K562 (cell line): ENCODE results near the gene CCDC50. TPM values are rescaled to one million over a fixed set of nuclear protein-coding genes. Genes with fewer than 3 reads are reported as not detected.
A peak's percentile ranks its signal among the peaks of the same experiment; 100 is the strongest.

Experiments used
- ATAC-seq: fragments of 200-7000 bp; cut with Tn5 transposase; 3 replicates; pipeline ENCODE4 v1.9.1; 2020; ENCODE audit warnings: moderate library complexity
- BruUV-seq: library from RNA; stranded (reverse); fragments of 400-500 nt; replicated peaks from 2 replicates; lab custom pipeline; 2021; lab: Mats Ljungman, UMichigan
- CTCF ChIA-PET: fragments of 300-600 bp; formaldehyde crosslinking; extraction: SDS; loops from one replicate; lab custom pipeline; 2021; ENCODE audit warnings: low intra/inter-chr PET ratio; lab: Yijun Ruan, JAX
- POLR2A ChIA-PET: fragments of 300-600, 350-650 bp; sonication (Branson Sonifier 250); formaldehyde crosslinking; extraction: SDS; loops from one replicate; lab custom pipeline; 2021; ENCODE audit warnings: antibody characterized with exemption, inconsistent platforms; lab: Yijun Ruan, JAX
- DNase-seq, 4 experiments: peaks; one replicate each; pipeline versions ENCODE4 v3.0.0 to v3.0.0-alpha.2; 2011 to 2018; ENCODE audit warnings: low spot score in 3 of 4, mixed read lengths in 3 of 4; ENCODE audit errors: extremely low read depth in 1 of 4
- FAIRE-seq: peaks from 2 replicates; lab custom pipeline; 2011; peaks lifted over from hg19 to GRCh38; lab: Jason Lieb, UNC
- H2AFZ ChIP-seq: 2 replicates; pipeline ENCODE4 v1.6.0; 2011; ENCODE audit warnings: low read depth, low read length, control low read depth, inconsistent platforms
- H3K27ac ChIP-seq: fragments of 200-600 bp; 3 replicates; pipeline ENCODE4 v1.8.0; 2011; ENCODE audit warnings: low read depth, mild to moderate bottlenecking, control low read depth, inconsistent platforms, low read length, moderate library complexity, mixed read lengths; ENCODE audit errors: extremely low read depth
- H3K27me3 ChIP-seq, 2 experiments: fragments of 300-600 bp in 1 of 2; 2 replicates in 1 of 2; 3 replicates in 1 of 2; pipeline versions ENCODE4 v1.6.0 to v1.8.0; 2011; ENCODE audit warnings: inconsistent platforms in 2 of 2, low read length in 2 of 2, mild to moderate bottlenecking in 1 of 2, mixed read lengths in 1 of 2, moderate library complexity in 1 of 2; ENCODE audit not compliant: control insufficient read depth in 2 of 2, insufficient read depth in 2 of 2
- H3K36me3 ChIP-seq: fragments of 300-600 bp; 3 replicates; pipeline ENCODE4 v1.8.0; 2011; ENCODE audit warnings: mild to moderate bottlenecking, low read length, inconsistent platforms; ENCODE audit not compliant: control insufficient read depth, insufficient read depth
- H3K4me1 ChIP-seq, 2 experiments: fragments of 200-600 bp in 1 of 2; replicated peaks in 1 of 2; 2 replicates in 1 of 2; 3 replicates in 1 of 2; pipeline versions ENCODE4 v1.5.1 to v1.8.0; 2011; ENCODE audit warnings: inconsistent platforms in 2 of 2, low read length in 2 of 2, mild to moderate bottlenecking in 1 of 2, mixed read lengths in 1 of 2, moderate library complexity in 1 of 2; ENCODE audit not compliant: control insufficient read depth in 2 of 2, insufficient read depth in 2 of 2
- H3K4me2 ChIP-seq: 2 replicates; pipeline ENCODE4 v1.6.1; 2011; ENCODE audit warnings: low read length, control low read depth, inconsistent platforms, mixed read lengths; ENCODE audit not compliant: insufficient read depth
- H3K4me3 ChIP-seq: fragments of 200-600 bp; sonication (generic), shearing (Covaris generic); 2 replicates; pipeline ENCODE4 v1.5.1; 2016; ENCODE audit warnings: control low read depth, inconsistent platforms
- H3K79me2 ChIP-seq: fragments of 200-600 bp; 3 replicates; pipeline ENCODE4 v1.8.0; 2011; ENCODE audit warnings: low read length, inconsistent platforms; ENCODE audit not compliant: control insufficient read depth, insufficient read depth
- H3K9ac ChIP-seq, 2 experiments: 2 replicates each; pipeline versions ENCODE4 v1.6.0 to v1.6.1; 2011; ENCODE audit warnings: low read depth in 2 of 2, low read length in 2 of 2, control low read depth in 1 of 2, inconsistent platforms in 1 of 2, mild to moderate bottlenecking in 1 of 2, mixed read lengths in 1 of 2; ENCODE audit not compliant: insufficient read depth in 1 of 2
- H3K9me1 ChIP-seq: one replicate; pipeline ENCODE4 v1.6.0; 2011; ENCODE audit warnings: inconsistent platforms, mild to moderate bottlenecking, low read length, moderate library complexity; ENCODE audit not compliant: control insufficient read depth, insufficient read depth
- H3K9me3 ChIP-seq: replicated peaks from 2 replicates; pipeline ENCODE4 v1.5.1; 2011; ENCODE audit warnings: low read depth, low read length, inconsistent platforms; ENCODE audit not compliant: control insufficient read depth, insufficient read depth
- H4K20me1 ChIP-seq: replicated peaks from 2 replicates; pipeline ENCODE4 v1.6.1; 2011; ENCODE audit warnings: low read length, inconsistent platforms, mixed read lengths; ENCODE audit not compliant: control insufficient read depth, insufficient read depth
- ARID1B ChIP-seq: fragments of 450-650 bp; IDR thresholded peaks from 2 replicates; pipeline ENCODE4 v1.6.1; 2016; ENCODE audit warnings: antibody characterized with exemption, mild to moderate bottlenecking, inconsistent platforms
- ARID3A ChIP-seq: IDR thresholded peaks from 2 replicates; pipeline ENCODE4 v1.6.1; 2012; ENCODE audit warnings: low read depth, low read length, improper control_type of control experiment, borderline replicate concordance
- CBFB ChIP-seq: sonication (generic); formaldehyde crosslinking; IDR thresholded peaks from 2 replicates; pipeline ENCODE4 v1.4.0; 2020; ENCODE audit warnings: mild to moderate bottlenecking, missing genetic modification reagents
- CBX5 ChIP-seq: IDR thresholded peaks from 2 replicates; pipeline ENCODE4 v1.6.1; 2014; ENCODE audit warnings: low read depth, borderline replicate concordance
- CCAR2 ChIP-seq: fragments of 200-400 bp; formaldehyde crosslinking; IDR thresholded peaks from 2 replicates; pipeline ENCODE4 v1.6.1; 2017; ENCODE audit warnings: mild to moderate bottlenecking, low read depth, low read length
- CREB5 ChIP-seq: fragments of 250-450 bp; sonication (Bioruptor Pico); IDR thresholded peaks from 2 replicates; pipeline ENCODE4 v1.5.0; 2020; ENCODE audit warnings: mild to moderate bottlenecking
- DIDO1 ChIP-seq: fragments of 450-650 bp; IDR thresholded peaks from 2 replicates; pipeline ENCODE4 v1.6.1; 2016; ENCODE audit warnings: low read depth, missing biosample characterization, missing genetic modification characterization
- GTF2E2 ChIP-seq: fragments of 200-800 bp; sonication (Bioruptor generic); IDR thresholded peaks from 2 replicates; pipeline ENCODE4 v1.6.1; 2016; ENCODE audit warnings: missing genetic modification characterization, missing compliant biosample characterization
- HDAC6 ChIP-seq: IDR thresholded peaks from 2 replicates; pipeline ENCODE4 v1.6.1; 2012; ENCODE audit warnings: low read depth, mild to moderate bottlenecking, control low read depth, inconsistent platforms, low read length, moderate library complexity
- NFATC3 ChIP-seq: fragments of 450-650 bp; IDR thresholded peaks from 2 replicates; pipeline ENCODE4 v1.6.1; 2017; ENCODE audit warnings: mild to moderate bottlenecking
- NFRKB ChIP-seq: fragments of 450-650 bp; IDR thresholded peaks from 2 replicates; pipeline ENCODE4 v1.6.1; 2016; ENCODE audit warnings: low read depth
- PBX2 ChIP-seq, 2 experiments: IDR thresholded peaks in 1 of 2; conservative IDR thresholded peaks in 1 of 2; 2 replicates each; pipeline ENCODE4 v1.6.1; 2016; ENCODE audit warnings: low read depth in 2 of 2, mild to moderate bottlenecking in 1 of 2, missing compliant biosample characterization in 1 of 2, missing genetic modification characterization in 1 of 2, moderate library complexity in 1 of 2
- SIX5 ChIP-seq, 2 experiments: IDR thresholded peaks; 2 replicates each; pipeline ENCODE4 v1.6.1; 2011; ENCODE audit warnings: low read length in 2 of 2, borderline replicate concordance in 1 of 2, low read depth in 1 of 2, mild to moderate bottlenecking in 1 of 2, moderate library complexity in 1 of 2; ENCODE audit not compliant: insufficient read depth in 1 of 2
- ZNF77 ChIP-seq: fragments of 250-450 bp; sonication (Bioruptor Pico); IDR thresholded peaks from 2 replicates; pipeline ENCODE4 v1.5.0; 2020
- WGBS: fragments of 100-300 bp; shearing (Covaris generic); methylation state at CpG from one replicate; pipeline ENCODE4 v1.1.6; 2016; ENCODE audit warnings: low coverage, mixed read lengths; ENCODE audit not compliant: insufficient coverage; ENCODE audit errors: missing lambda C conversion rate; 5-methylcytosine and 5-hydroxymethylcytosine counted together
- in situ Hi-C: fragments of 300-500 bp; cut with MboI; formaldehyde crosslinking; loops from 4 replicates; pipeline ENCODE4 v1.15.0; 2018; ENCODE audit warnings: inconsistent platforms, mixed read lengths
- intact Hi-C: fragments of 100-400 bp; cut with micrococcal nuclease; formaldehyde crosslinking; loops from 2 replicates; pipeline ENCODE4 v1.14.2; 2022
- polyA plus RNA-seq, 8 experiments: library from polyadenylated mRNA; depleted of rRNA in 4 of 8; stranded (reverse) in 5 of 8; unstranded in 3 of 8; fragments of >200 nt; fragmentation: Nextera tagmentation in 2 of 8; fragmentation: Illumina TruSeq in 1 of 8; extraction: Ambion mirVana in 2 of 8; extraction: Trizol in 1 of 8; gene quantifications; 2 replicates each; pipeline versions ENCODE4 v1.2.1 to v1.2.3, GENCODE V29; 2011 to 2014; ENCODE audit warnings: inconsistent platforms in 1 of 8, missing spikeins in 1 of 8
- total RNA-seq, 7 experiments: library from RNA; depleted of rRNA in 6 of 7; stranded (reverse); fragments of >200 nt in 6 of 7; fragmentation: Illumina TruSeq in 2 of 7; extraction: Trizol in 2 of 7; gene quantifications; 2 replicates each; pipeline versions ENCODE4 v1.2.1 to v1.2.3, GENCODE V29; 2011 to 2021; ENCODE audit warnings: low replicate concordance in 1 of 7

Gene CCDC50
- total and polyA plus RNA-seq, 9 of the 15 experiments (the other 6 are each of a cell fraction or from before 2014, with no cell fraction given): 8.4 to 63.4 (median 40.4) TPM

DNA sequence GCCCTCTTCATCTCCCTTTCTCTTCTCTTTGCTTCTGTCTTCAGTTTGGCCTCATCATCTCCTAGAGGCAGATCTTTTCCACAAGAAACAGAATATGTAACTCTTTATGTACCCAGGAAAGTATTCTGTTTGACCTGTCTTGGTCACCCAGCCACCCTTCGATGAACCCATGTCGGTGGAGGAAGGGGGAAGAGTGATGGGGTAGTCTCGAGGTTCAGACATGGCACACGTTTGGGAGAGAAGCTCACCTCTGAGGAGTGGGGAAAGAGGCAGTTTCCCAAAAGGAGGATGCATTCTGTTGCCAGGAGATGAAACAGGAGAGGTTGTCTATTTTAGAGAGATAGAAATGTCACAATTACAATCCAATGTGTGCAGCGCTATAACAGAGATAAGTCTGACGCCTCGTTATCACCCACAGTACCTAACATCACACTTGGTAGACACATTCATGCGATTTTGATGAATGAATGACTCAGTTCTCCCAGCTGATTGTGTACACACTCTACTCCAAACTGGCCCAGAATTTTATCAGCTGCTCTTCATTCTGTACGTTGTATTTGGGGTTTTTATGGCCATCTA lies 722 bp upstream of the CCDC50 start:
- DNase-seq (peak; percentile 43 to 66 (median 52)), FAIRE-seq (peak; percentile 80), ATAC-seq (peak; percentile 29)
- POLR2A ChIA-PET: interaction anchor here (1.2 to 1.6 kb wide), 2 partner anchors 12 to 15 kb away, joined by 3 read pairs; no protein-coding TSS in a partner anchor
- peak overlapping the region; percentile 96 for H2AFZ ChIP-seq
- no TSS peak for BruUV-seq
- no peaks in the 10 kb centered on the region for H3K9me3 ChIP-seq
- no peaks in the 10 kb centered on the region for H3K9me1 ChIP-seq
- H3K79me2 ChIP-seq: peaks cover 40% of the 10 kb centered on the region
- in situ Hi-C loops (no loop called here), intact Hi-C loops (no loop called here)
- peaks cover 10 to 14% of the 10 kb centered on the region in 2 experiments; a peak in 3 of 5 replicates for H3K4me1 ChIP-seq
- H4K20me1 ChIP-seq: 0 out of 2 replicates have a peak, but pooled peaks cover 7% of the 10 kb centered on the region
- H3K27me3 ChIP-seq: no peaks in the 10 kb centered on the region
- H3K27ac ChIP-seq: peak overlapping the region; percentile 79
- 19% methylated on average over 9 of the region's 9 CpGs for WGBS
- H3K9ac ChIP-seq: peak overlapping the region in 1 of 2 experiments; percentile 80; a peak in 2 of 4 replicates
- H3K36me3 ChIP-seq: no peaks in the 10 kb centered on the region
- H3K4me3 ChIP-seq: peak overlapping the region; percentile 78
- H3K4me2 ChIP-seq: peak overlapping the region; percentile 90
- CTCF ChIA-PET: no interaction called here
- TF ChIP-seq CREB5 (CRISPR knock-in tag) (no peak), ZNF77 (no peak), NFRKB (no peak), NFATC3 (0 out of 2 replicates have a peak, but pooled peaks have one; percentile 75), CBX5 (no peak), GTF2E2 (tag) (no peak), ARID1B (peak; percentile 72), PBX2 (CRISPR knock-in tag; IDR thresholded peaks at IDR 0.05; ENCODE audit: low read depth) (no peak), PBX2 (tag; conservative IDR thresholded peaks at IDR 0.05; ENCODE audit: low read depth) (peak; percentile 21; the same call in 1 of the 2 replicates), DIDO1 (tag) (no peak), HDAC6 (no peak), CCAR2 (no peak), ARID3A (no peak), SIX5 (IDR thresholded peaks at IDR 0.05; ENCODE audit: borderline replicate concordance in 1 of 2, insufficient read depth in 1 of 2, low read depth in 1 of 2, low read length in 2 of 2) (no peak), CBFB (no peak)
